B cell (primary cell): ENCODE results near the gene ELMO1. TPM values are rescaled to one million over a fixed set of nuclear protein-coding genes. Genes with fewer than 3 reads are reported as not detected.

Experiments used
- ATAC-seq: fragments of 200-7000 bp; cut with Tn5 transposase; one replicate; pipeline ENCODE4 v1.10.0; 2021; ENCODE audit warnings: low read depth, mild to moderate bottlenecking, moderate number of reproducible peaks, moderate library complexity
- CTCF ChIA-PET: fragments of 350-600 bp; sonication (Branson Sonifier 250); formaldehyde crosslinking; loops from one replicate; lab custom pipeline; 2021; ENCODE audit warnings: antibody characterized with exemption, inconsistent platforms; lab: Charles Lee
- POLR2A ChIA-PET: fragments of 350-600 bp; sonication (Branson Sonifier 250); formaldehyde crosslinking; loops from one replicate; lab custom pipeline; 2021; ENCODE audit warnings: antibody characterized with exemption; lab: Charles Lee
- DNase-seq: peaks from one replicate; pipeline ENCODE4 v3.0.0; 2013
- H2AFZ ChIP-seq: 2 replicates; pipeline ENCODE4 v1.6.1; 2012; ENCODE audit warnings: mild to moderate bottlenecking, low read depth, low read length; ENCODE audit not compliant: insufficient read depth, poor library complexity, severe bottlenecking
- H3K27ac ChIP-seq, 2 donors: 1 replicate in 1 of 2; 2 replicates in 1 of 2; pipeline ENCODE4 v1.5.1; 2012 to 2013; ENCODE audit warnings: low read length in 2 of 2, mild to moderate bottlenecking in 2 of 2, moderate library complexity in 1 of 2
- H3K27me3 ChIP-seq, 4 experiments: fragments of 200-600 bp in 1 of 4; sonication (generic) in 1 of 4; replicated peaks in 1 of 4; 1 replicate in 2 of 4; 2 replicates in 2 of 4; pipeline versions ENCODE4 v1.6.1 to v1.7.0; 2013 to 2016; ENCODE audit warnings: low read length in 3 of 4, mild to moderate bottlenecking in 2 of 4, mixed read lengths in 1 of 4, moderate library complexity in 1 of 4; ENCODE audit not compliant: insufficient read depth in 4 of 4, control insufficient read depth in 3 of 4; ENCODE audit errors: control extremely low read depth in 1 of 4
- H3K36me3 ChIP-seq, 2 experiments: replicated peaks in 1 of 2; 1 replicate in 1 of 2; 2 replicates in 1 of 2; pipeline versions ENCODE4 v1.6.1 to v1.7.1; 2013; ENCODE audit warnings: low read length in 1 of 2; ENCODE audit not compliant: insufficient read depth in 2 of 2, control insufficient read depth in 1 of 2; ENCODE audit errors: control extremely low read depth in 1 of 2, extremely low read depth in 1 of 2
- H3K4me1 ChIP-seq, 2 donors: fragments of 200-600 bp in 1 of 2; sonication (generic) in 1 of 2; 1 replicate in 1 of 2; 2 replicates in 1 of 2; pipeline versions ENCODE4 v1.5.1 to v1.6.1; 2013 to 2017; ENCODE audit warnings: low read length in 2 of 2; ENCODE audit not compliant: control insufficient read depth in 2 of 2, insufficient read depth in 2 of 2
- H3K4me2 ChIP-seq: replicated peaks from 2 replicates; pipeline ENCODE3; 2012; ENCODE audit warnings: mild to moderate bottlenecking, low read depth, low read length; ENCODE audit not compliant: poor library complexity, severe bottlenecking
- H3K4me3 ChIP-seq, 5 experiments: fragments of 200-600 bp in 1 of 5; sonication (generic) in 1 of 5; 1 replicate in 3 of 5; 2 replicates in 2 of 5; pipeline versions ENCODE4 v1.5.1 to v1.7.0; 2011 to 2016; ENCODE audit warnings: low read length in 4 of 5, mild to moderate bottlenecking in 4 of 5, low read depth in 2 of 5, control low read depth in 1 of 5, moderate library complexity in 1 of 5; ENCODE audit not compliant: insufficient read depth in 1 of 5; ENCODE audit errors: control extremely low read depth in 1 of 5, extremely low read depth in 1 of 5
- H3K79me2 ChIP-seq: fragments of 200-600 bp; sonication (generic); one replicate; pipeline ENCODE4 v1.6.0; 2016; ENCODE audit warnings: low read length; ENCODE audit not compliant: control insufficient read depth, insufficient read depth
- H3K9ac ChIP-seq: fragments of 200-600 bp; sonication (generic); 2 replicates; pipeline ENCODE4 v1.6.1; 2017; ENCODE audit warnings: mild to moderate bottlenecking, low read length, moderate library complexity
- H3K9me3 ChIP-seq, 3 donors: one replicate each; pipeline versions ENCODE4 v1.6.1 to v1.7.1; 2013; ENCODE audit warnings: low read length in 2 of 3; ENCODE audit not compliant: control insufficient read depth in 2 of 3, insufficient read depth in 1 of 3; ENCODE audit errors: control extremely low read depth in 1 of 3
- H4K20me1 ChIP-seq: 2 replicates; pipeline ENCODE4 v1.6.0; 2012; ENCODE audit warnings: mild to moderate bottlenecking, low read length; ENCODE audit not compliant: insufficient read depth, control insufficient read depth, poor library complexity, severe bottlenecking
- H3K27ac Mint-ChIP-seq: one replicate; pipeline ENCODE4 v1.8.0; 2021; ENCODE audit warnings: mixed read lengths
- H3K27me3 Mint-ChIP-seq: one replicate; pipeline ENCODE4 v1.8.0; 2021; ENCODE audit warnings: mixed read lengths
- H3K4me1 Mint-ChIP-seq: one replicate; pipeline ENCODE4 v1.8.0; 2021; ENCODE audit warnings: mixed read lengths
- H3K4me3 Mint-ChIP-seq: one replicate; pipeline ENCODE4 v1.8.0; 2021; ENCODE audit warnings: mixed read lengths
- H3K9me3 Mint-ChIP-seq: one replicate; pipeline ENCODE4 v1.8.0; 2022; ENCODE audit warnings: mixed read lengths; ENCODE audit not compliant: insufficient read depth
- CTCF ChIP-seq: fragments of 200-600 bp; IDR thresholded peaks from one replicate; pipeline ENCODE4 v1.8.0; 2022; ENCODE audit warnings: antibody characterized with exemption, mild to moderate bottlenecking
- EZH2 ChIP-seq: IDR thresholded peaks from 2 replicates; pipeline ENCODE4 v1.6.1; 2012; ENCODE audit warnings: borderline replicate concordance, low read depth, mild to moderate bottlenecking, moderate library complexity, low read length; ENCODE audit not compliant: insufficient read depth, poor library complexity, severe bottlenecking
- WGBS: methylation state at CpG from one replicate; pipeline ENCODE4 v1.1.5; 2013; ENCODE audit warnings: missing lambda C conversion rate; ENCODE audit not compliant: insufficient coverage; 5-methylcytosine and 5-hydroxymethylcytosine counted together
- intact Hi-C: fragments of 100-400 bp; cut with micrococcal nuclease; formaldehyde crosslinking; loops from one replicate; pipeline ENCODE4 v1.10.0; 2022
- polyA plus RNA-seq: library from polyadenylated mRNA; depleted of rRNA; stranded (reverse); fragments of >200 nt; gene quantifications from 2 replicates; pipeline ENCODE4 v1.2.3, GENCODE V29; 2012
- total RNA-seq, 2 donors: library from RNA; stranded (reverse); fragments of 120-200 nt in 1 of 2; gene quantifications; 1 replicate in 1 of 2; 2 replicates in 1 of 2; pipeline versions ENCODE4 v1.2.3 to v1.2.4, GENCODE V29; 2013 to 2022

Gene ELMO1
- total and polyA plus RNA-seq, 2 donors (not counting 1 experiment from before 2014, with no cell fraction given): 44.7 to 177 TPM

GRCh38 chr7:36961693-36962092 is 487.0 kb downstream of the ELMO1 start:
- no peak overlapping the region for H3K4me2 ChIP-seq
- CTCF ChIA-PET: interaction anchor here (1.2 to 1.7 kb wide), 2 partner anchors 25 to 221 kb away, joined by 3 to 5 read pairs; no protein-coding TSS in a partner anchor
- intact Hi-C loops: no loop called here
- DNase-seq: no peak
- H3K9me3 Mint-ChIP-seq: no peaks in the 10 kb centered on the region
- H2AFZ ChIP-seq: no peak overlapping the region
- POLR2A ChIA-PET: no interaction called here
- H3K4me3 ChIP-seq: no peak overlapping the region
- no peak overlapping the region for H3K27ac ChIP-seq
- H3K4me1 Mint-ChIP-seq: peaks cover 12% of the 10 kb centered on the region
- no peak for TF ChIP-seq CTCF
- TF ChIP-seq EZH2: no peak
- no peak overlapping the region for H3K9ac ChIP-seq
- peaks cover 10% of the 10 kb centered on the region for H3K79me2 ChIP-seq
- H3K27me3 Mint-ChIP-seq: no peaks in the 10 kb centered on the region
- H3K27ac Mint-ChIP-seq: no peak overlapping the region
- H3K9me3 ChIP-seq: no peaks in the 10 kb centered on the region
- H3K27me3 ChIP-seq: no peaks in the 10 kb centered on the region
- H3K4me1 ChIP-seq: peaks cover 0 to 14% of the 10 kb centered on the region in 2 donors
- no peak for ATAC-seq
- H4K20me1 ChIP-seq: peaks cover 25% of the 10 kb centered on the region
- H3K4me3 Mint-ChIP-seq: no peak overlapping the region
- H3K36me3 ChIP-seq: peaks cover 0 to 6% of the 10 kb centered on the region in 2 experiments

GRCh38 chr7:36961097-36961496 is 487.6 kb downstream of the ELMO1 start:
- no peak overlapping the region for H3K4me3 ChIP-seq
- H3K4me1 Mint-ChIP-seq: peaks cover 12% of the 10 kb centered on the region
- intact Hi-C loops: no loop called here
- ATAC-seq (no peak), DNase-seq (no peak)
- H3K9ac ChIP-seq: no peak overlapping the region
- WGBS: no CpG with 5 or more reads among the region's 2 CpGs
- H3K4me1 ChIP-seq: peaks cover 0 to 14% of the 10 kb centered on the region in 2 donors
- H3K27ac ChIP-seq: no peak overlapping the region
- no peak overlapping the region for H3K4me2 ChIP-seq
- peaks cover 10% of the 10 kb centered on the region for H3K79me2 ChIP-seq
- H3K9me3 ChIP-seq: no peaks in the 10 kb centered on the region
- ChIA-PET CTCF (interaction anchor here (1.0 to 1.7 kb wide), 3 partner anchors 8 to 221 kb away, joined by 3 read pairs; no protein-coding TSS in a partner anchor), POLR2A (no interaction called here)
- no peaks in the 10 kb centered on the region for H3K27me3 ChIP-seq
- TF ChIP-seq EZH2: no peak
- no peak for TF ChIP-seq CTCF
- peaks cover 0 to 6% of the 10 kb centered on the region in 2 experiments for H3K36me3 ChIP-seq
- no peaks in the 10 kb centered on the region for H3K27me3 Mint-ChIP-seq
- H3K9me3 Mint-ChIP-seq: no peaks in the 10 kb centered on the region
- no peak overlapping the region for H3K4me3 Mint-ChIP-seq
- no peak overlapping the region for H3K27ac Mint-ChIP-seq
- peaks cover 25% of the 10 kb centered on the region for H4K20me1 ChIP-seq
- H2AFZ ChIP-seq: no peak overlapping the region
